SK-N-SH (cell line): ENCODE measurements around the gene MMP19. TPM values are rescaled to one million over a fixed set of nuclear protein-coding genes. Genes with fewer than 3 reads are reported as not detected.

ENCODE experiments used
- CTCF ChIA-PET: fragments of 300-600, 350-600 bp; formaldehyde crosslinking; extraction: SDS; loops from one replicate; lab custom pipeline; 2021; lab: Yijun Ruan, JAX
- POLR2A ChIA-PET: fragments of 350-600 bp; sonication (Branson Sonifier 250); formaldehyde crosslinking; extraction: SDS; loops from one replicate; lab custom pipeline; 2020; ENCODE audit warnings: antibody characterized with exemption, inconsistent platforms; lab: Yijun Ruan, JAX
- DNase-seq: peaks from one replicate; pipeline ENCODE4 v3.0.0; 2012
- H2AFZ ChIP-seq: fragments of 200-600 bp; sonication (generic); 2 replicates; pipeline ENCODE4 v1.8.1; 2016; ENCODE audit warnings: antibody characterized with exemption, mild to moderate bottlenecking, low read depth
- H3F3A ChIP-seq: fragments of 200-600 bp; sonication (generic); replicated peaks from 2 replicates; pipeline ENCODE3; 2016; ENCODE audit warnings: antibody characterized with exemption, mild to moderate bottlenecking; ENCODE audit not compliant: insufficient read depth
- H3K27ac ChIP-seq, 2 experiments: fragments of 200-500 bp in 1 of 2; fragments of 200-600 bp in 1 of 2; sonication (Bioruptor generic) in 1 of 2; sonication (generic), shearing (Covaris generic) in 1 of 2; 2 replicates each; pipeline versions ENCODE4 v1.5.1 to v1.6.1; 2014 to 2016; ENCODE audit warnings: low read depth in 2 of 2, inconsistent platforms in 1 of 2, low read length in 1 of 2, mild to moderate bottlenecking in 1 of 2, mixed read lengths in 1 of 2
- H3K27me3 ChIP-seq: fragments of 200-600 bp; sonication (generic), shearing (Covaris generic); 2 replicates; pipeline ENCODE4 v1.6.1; 2016; ENCODE audit warnings: mixed run types; ENCODE audit not compliant: insufficient read depth
- H3K36me3 ChIP-seq, 2 experiments: fragments of 200-500 bp in 1 of 2; fragments of 200-600 bp in 1 of 2; sonication (Bioruptor generic) in 1 of 2; sonication (generic) in 1 of 2; replicated peaks in 1 of 2; 2 replicates each; pipeline versions ENCODE3 to v1.5.1; 2014 to 2016; ENCODE audit warnings: low read length in 1 of 2, mild to moderate bottlenecking in 1 of 2; ENCODE audit not compliant: insufficient read depth in 2 of 2, control insufficient read depth in 1 of 2
- H3K4me1 ChIP-seq, 2 experiments: fragments of 200-500 bp in 1 of 2; fragments of 200-600 bp in 1 of 2; sonication (Bioruptor generic) in 1 of 2; sonication (generic), shearing (Covaris generic) in 1 of 2; 2 replicates each; pipeline versions ENCODE4 v1.5.1 to v1.6.1; 2014 to 2016; ENCODE audit warnings: low read depth in 1 of 2, low read length in 1 of 2, mixed run types in 1 of 2; ENCODE audit not compliant: insufficient read depth in 2 of 2, control insufficient read depth in 1 of 2
- H3K4me2 ChIP-seq: fragments of 200-600 bp; sonication (generic), shearing (Covaris generic); 2 replicates; pipeline ENCODE4 v1.6.1; 2017; ENCODE audit warnings: mixed run types
- H3K4me3 ChIP-seq, 2 experiments: fragments of 200-500 bp in 1 of 2; fragments of 200-600 bp in 1 of 2; sonication (Bioruptor generic) in 1 of 2; sonication (generic), shearing (Covaris generic) in 1 of 2; 2 replicates each; pipeline versions ENCODE4 v1.5.1 to v1.8.1; 2014 to 2016; ENCODE audit warnings: low read depth in 2 of 2, inconsistent platforms in 1 of 2, low read length in 1 of 2, mild to moderate bottlenecking in 1 of 2, mixed read lengths in 1 of 2, moderate library complexity in 1 of 2
- H3K79me2 ChIP-seq: fragments of 200-600 bp; sonication (generic); 2 replicates; pipeline ENCODE4 v1.8.1; 2017; ENCODE audit warnings: mild to moderate bottlenecking; ENCODE audit not compliant: insufficient read depth
- H3K9ac ChIP-seq: fragments of 200-600 bp; sonication (generic); 2 replicates; pipeline ENCODE4 v1.6.1; 2017; ENCODE audit warnings: mixed run types
- H3K9me2 ChIP-seq: fragments of 200-600 bp; sonication (generic); 2 replicates; pipeline ENCODE4 v1.6.1; 2017; ENCODE audit warnings: mixed run types
- H3K9me3 ChIP-seq: fragments of 200-600 bp; sonication (generic); 2 replicates; pipeline ENCODE4 v1.6.1; 2017; ENCODE audit warnings: mixed run types, mild to moderate bottlenecking, moderate library complexity
- H4K20me1 ChIP-seq: fragments of 200-600 bp; sonication (generic); 2 replicates; pipeline ENCODE4 v1.6.1; 2017; ENCODE audit warnings: mild to moderate bottlenecking, mixed run types; ENCODE audit not compliant: insufficient read depth
- EP300 ChIP-seq, 2 experiments: IDR thresholded peaks; 2 replicates each; pipeline versions ENCODE4 v1.4.0 to v1.6.1; 2012; ENCODE audit warnings: borderline replicate concordance in 1 of 2, low read depth in 1 of 2, low read length in 1 of 2
- FOSL2 ChIP-seq: IDR thresholded peaks from 2 replicates; pipeline ENCODE4 v1.4.0; 2012; ENCODE audit warnings: low read depth, mild to moderate bottlenecking, moderate library complexity, borderline replicate concordance
- GABPA ChIP-seq: IDR thresholded peaks from 2 replicates; pipeline ENCODE4 v1.4.0; 2012; ENCODE audit warnings: low read depth, mild to moderate bottlenecking
- JUND ChIP-seq: IDR thresholded peaks from 2 replicates; pipeline ENCODE4 v1.4.0; 2012
- MXI1 ChIP-seq: IDR thresholded peaks from 2 replicates; pipeline ENCODE4 v1.6.1; 2012; ENCODE audit warnings: mild to moderate bottlenecking, low read depth, low read length, improper control_type of control experiment
- SIN3A ChIP-seq: IDR thresholded peaks from 2 replicates; pipeline ENCODE4 v1.6.1; 2012; ENCODE audit warnings: low read depth, mild to moderate bottlenecking, low read length, moderate library complexity, borderline replicate concordance
- TAF1 ChIP-seq: IDR thresholded peaks from 2 replicates; pipeline ENCODE4 v1.6.1; 2012; ENCODE audit warnings: low read depth, mild to moderate bottlenecking, low read length, moderate library complexity, borderline replicate concordance
- TEAD4 ChIP-seq: IDR thresholded peaks from 2 replicates; pipeline ENCODE4 v1.4.0; 2012; ENCODE audit warnings: mild to moderate bottlenecking, borderline replicate concordance; ENCODE audit not compliant: insufficient read depth
- WGBS: methylation state at CpG from one replicate; pipeline ENCODE4 v1.1.6; 2017; ENCODE audit warnings: low lambda C conversion rate; 5-methylcytosine and 5-hydroxymethylcytosine counted together
- polyA plus RNA-seq, 3 experiments: library from polyadenylated mRNA; depleted of rRNA; stranded (reverse); fragments of >200 nt; gene quantifications; 2 replicates each; pipeline ENCODE4 v1.2.3, GENCODE V29; 2012
- TF ChIP-seq, protein P1 (sequence below): fragments of 200-600 bp; sonication (generic); IDR thresholded peaks from 2 replicates; pipeline ENCODE4 v1.6.1; 2017; ENCODE audit warnings: antibody characterized with exemption, mild to moderate bottlenecking, moderate library complexity
- TF ChIP-seq, protein P2 (sequence below): fragments of 150-350 bp; IDR thresholded peaks from 2 replicates; pipeline ENCODE4 v1.6.1; 2016; ENCODE audit warnings: mild to moderate bottlenecking, low read depth, low read length
- TF ChIP-seq, protein P3 (sequence below): IDR thresholded peaks from 2 replicates; pipeline ENCODE4 v1.4.0; 2012; ENCODE audit warnings: low read depth

MMP19 gene
- polyA plus RNA-seq, 1 of the 3 experiments (the other 2 are of a cell fraction), result 5.7 TPM

DNA sequence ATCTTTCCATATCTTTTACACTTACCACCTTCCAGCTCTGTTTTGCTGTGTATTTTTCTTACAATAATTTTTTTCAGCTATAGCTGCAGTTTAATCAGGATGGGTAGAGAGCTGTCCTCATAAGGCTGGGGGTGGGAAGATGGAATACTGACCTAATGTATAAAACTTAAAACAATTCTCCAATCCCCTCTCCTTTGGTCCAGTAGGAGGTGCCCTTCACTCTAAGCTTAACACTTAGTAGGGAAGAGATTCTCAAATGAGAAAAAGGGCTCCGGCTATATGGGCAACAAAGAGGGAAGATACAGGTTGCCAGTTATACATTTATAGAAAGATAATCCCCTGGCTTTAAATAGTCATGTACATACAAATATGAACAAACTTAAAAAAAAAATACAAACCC, 22.1 kb downstream of the MMP19 start (continued):
- no peak for TF ChIP-seq TEAD4
- TF ChIP-seq, protein P1, sequence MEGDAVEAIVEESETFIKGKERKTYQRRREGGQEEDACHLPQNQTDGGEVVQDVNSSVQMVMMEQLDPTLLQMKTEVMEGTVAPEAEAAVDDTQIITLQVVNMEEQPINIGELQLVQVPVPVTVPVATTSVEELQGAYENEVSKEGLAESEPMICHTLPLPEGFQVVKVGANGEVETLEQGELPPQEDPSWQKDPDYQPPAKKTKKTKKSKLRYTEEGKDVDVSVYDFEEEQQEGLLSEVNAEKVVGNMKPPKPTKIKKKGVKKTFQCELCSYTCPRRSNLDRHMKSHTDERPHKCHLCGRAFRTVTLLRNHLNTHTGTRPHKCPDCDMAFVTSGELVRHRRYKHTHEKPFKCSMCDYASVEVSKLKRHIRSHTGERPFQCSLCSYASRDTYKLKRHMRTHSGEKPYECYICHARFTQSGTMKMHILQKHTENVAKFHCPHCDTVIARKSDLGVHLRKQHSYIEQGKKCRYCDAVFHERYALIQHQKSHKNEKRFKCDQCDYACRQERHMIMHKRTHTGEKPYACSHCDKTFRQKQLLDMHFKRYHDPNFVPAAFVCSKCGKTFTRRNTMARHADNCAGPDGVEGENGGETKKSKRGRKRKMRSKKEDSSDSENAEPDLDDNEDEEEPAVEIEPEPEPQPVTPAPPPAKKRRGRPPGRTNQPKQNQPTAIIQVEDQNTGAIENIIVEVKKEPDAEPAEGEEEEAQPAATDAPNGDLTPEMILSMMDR, result peak; percentile 58

DNA sequence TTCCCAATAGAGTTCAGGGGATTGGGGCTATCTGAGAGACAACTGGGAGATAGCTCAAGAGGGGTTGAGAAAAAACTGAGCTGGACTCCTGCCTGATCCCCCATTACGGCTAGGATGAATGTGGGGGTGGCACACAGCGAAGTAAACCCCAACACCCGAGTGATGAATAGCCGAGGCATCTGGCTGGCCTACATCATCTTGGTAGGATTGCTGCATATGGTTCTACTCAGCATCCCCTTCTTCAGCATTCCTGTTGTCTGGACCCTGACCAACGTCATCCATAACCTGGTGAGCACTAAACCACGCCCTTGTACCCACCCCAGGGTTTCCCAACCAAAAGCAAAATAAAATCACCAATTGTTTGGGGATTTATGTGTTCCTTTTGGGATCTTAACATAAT, 23.9 kb downstream of the MMP19 start:
- ChIA-PET POLR2A (interaction anchor here (1.6 to 2.7 kb wide), 6 partner anchors 11 to 122 kb away, joined by 5 to 54 read pairs (median 10); partner anchors contain the start of genes CD63, DNAJC14 and PYM1), CTCF (interaction anchor here (1.4 to 15.0 kb wide), 3 partner anchors 26 to 109 kb away, joined by 4 to 105 read pairs (median 5); partner anchors contain the start of gene PYM1)
- peak overlapping the region; percentile 46 to 82; a peak in 3 of 4 replicates for H3K27ac ChIP-seq
- H3K4me2 ChIP-seq, result peak overlapping the region; percentile 81
- H2AFZ ChIP-seq, result no peak overlapping the region
- peaks cover 34% of the 10 kb centered on the region for H3F3A ChIP-seq
- peaks cover 58% of the 10 kb centered on the region for H3K79me2 ChIP-seq
- H3K36me3 ChIP-seq, result peaks cover 46 to 66% of the 10 kb centered on the region in 2 experiments
- WGBS, result 75% methylated on average over 6 of the region's 6 CpGs
- peak overlapping the region; percentile 87 to 96 for H3K4me3 ChIP-seq
- no peak for DNase-seq
- no peaks in the 10 kb centered on the region for H3K27me3 ChIP-seq
- H3K9ac ChIP-seq, result peak overlapping the region; percentile 72
- TF ChIP-seq JUND, result no peak
- TF ChIP-seq, protein P2, sequence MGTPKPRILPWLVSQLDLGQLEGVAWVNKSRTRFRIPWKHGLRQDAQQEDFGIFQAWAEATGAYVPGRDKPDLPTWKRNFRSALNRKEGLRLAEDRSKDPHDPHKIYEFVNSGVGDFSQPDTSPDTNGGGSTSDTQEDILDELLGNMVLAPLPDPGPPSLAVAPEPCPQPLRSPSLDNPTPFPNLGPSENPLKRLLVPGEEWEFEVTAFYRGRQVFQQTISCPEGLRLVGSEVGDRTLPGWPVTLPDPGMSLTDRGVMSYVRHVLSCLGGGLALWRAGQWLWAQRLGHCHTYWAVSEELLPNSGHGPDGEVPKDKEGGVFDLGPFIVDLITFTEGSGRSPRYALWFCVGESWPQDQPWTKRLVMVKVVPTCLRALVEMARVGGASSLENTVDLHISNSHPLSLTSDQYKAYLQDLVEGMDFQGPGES, result no peak
- TF ChIP-seq TAF1, result no peak
- no peak for TF ChIP-seq MXI1
- no peak for TF ChIP-seq EP300 (IDR thresholded peaks at IDR 0.05; ENCODE audit: borderline replicate concordance in 1 of 2, low read depth in 1 of 2, low read length in 1 of 2)
- H3K9me3 ChIP-seq, result no peaks in the 10 kb centered on the region
- H3K4me1 ChIP-seq, result peaks cover 8 to 11% of the 10 kb centered on the region in 2 experiments
- no peaks in the 10 kb centered on the region for H3K9me2 ChIP-seq
- peaks cover 24% of the 10 kb centered on the region; the same call in 1 of the 2 replicates for H4K20me1 ChIP-seq

DNA sequence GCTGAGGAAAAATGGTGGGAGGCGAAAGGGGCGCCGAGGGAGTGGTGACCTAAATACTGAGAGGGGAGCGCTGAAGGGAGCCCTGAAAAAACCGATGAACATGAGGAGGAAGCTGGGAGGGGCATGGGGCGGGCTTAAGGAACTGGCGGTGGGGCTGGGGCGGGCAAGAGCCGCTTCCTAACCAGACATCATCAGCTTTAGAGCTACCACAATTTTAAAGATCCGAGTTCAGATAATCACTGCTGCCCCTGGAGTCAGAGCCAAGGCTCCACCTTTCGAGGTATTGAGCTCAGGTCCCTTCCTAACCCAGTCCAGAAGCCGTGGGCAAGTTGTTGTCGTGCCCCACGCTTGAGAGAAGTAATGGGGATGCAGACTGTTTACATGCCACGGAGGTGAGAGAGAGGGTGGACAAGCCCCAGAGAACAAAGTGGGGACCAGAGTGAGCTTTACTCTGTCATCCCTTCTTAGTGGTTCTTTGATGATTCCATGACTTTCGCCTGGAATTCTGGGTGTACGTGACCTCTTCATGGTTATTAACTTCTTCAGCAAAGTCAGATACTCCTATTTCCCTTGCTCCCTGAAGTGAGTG, 24.5 kb downstream of the MMP19 start:
- Histone ChIP-seq H2AFZ (peak overlapping the region; percentile 67), H3K27me3 (no peaks in the 10 kb centered on the region), H3K9ac (peak overlapping the region; percentile 72), H3F3A (peaks cover 28% of the 10 kb centered on the region), H3K36me3 (peaks cover 44 to 67% of the 10 kb centered on the region in 2 experiments), H3K4me2 (peak overlapping the region; percentile 81), H4K20me1 (peaks cover 28% of the 10 kb centered on the region; the same call in 1 of the 2 replicates), H3K9me3 (no peaks in the 10 kb centered on the region), H3K4me1 (peaks cover 8 to 11% of the 10 kb centered on the region in 2 experiments), H3K79me2 (peaks cover 61% of the 10 kb centered on the region), H3K4me3 (peak overlapping the region; percentile 87 to 96), H3K27ac (peak overlapping the region; percentile 46 to 82; a peak in 3 of 4 replicates), H3K9me2 (no peaks in the 10 kb centered on the region)
- peak; percentile 70 for DNase-seq
- TF ChIP-seq SIN3A, result peak; percentile 37; the same call in 1 of the 2 replicates
- TF ChIP-seq, protein P3, sequence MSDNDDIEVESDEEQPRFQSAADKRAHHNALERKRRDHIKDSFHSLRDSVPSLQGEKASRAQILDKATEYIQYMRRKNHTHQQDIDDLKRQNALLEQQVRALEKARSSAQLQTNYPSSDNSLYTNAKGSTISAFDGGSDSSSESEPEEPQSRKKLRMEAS, result peak; percentile 42; the same call in 1 of the 2 replicates
- TF ChIP-seq GABPA, result peak; percentile 55
- TF ChIP-seq TAF1, result peak; percentile 43; the same call in 1 of the 2 replicates
- no peak for TF ChIP-seq FOSL2
- TF ChIP-seq MXI1, result peak; percentile 75; the same call in 1 of the 2 replicates
- 3% methylated on average over 17 of the region's 17 CpGs for WGBS
- CTCF ChIA-PET, result interaction anchor here (0.8 to 15.0 kb wide), 7 partner anchors 9 to 122 kb away, joined by 3 to 105 read pairs (median 5); partner anchors contain the start of gene DNAJC14
- POLR2A ChIA-PET, result interaction anchor here (0.7 to 2.7 kb wide), 12 partner anchors 8 to 156 kb away, joined by 3 to 54 read pairs (median 6); partner anchors contain the start of genes CD63, DGKA, DNAJC14 and PYM1
